HepG2 (cell line): Measurements from ENCODE around the gene CHFR.

Experiments
- CHD4 ChIP-seq: fragments of 200-600 bp; sonication (generic); IDR thresholded peaks from 2 replicates; pipeline ENCODE4 v1.7.0; 2017; ENCODE audit warnings: mild to moderate bottlenecking, low read length, borderline replicate concordance
- TF ChIP-seq, protein P1 (sequence below): fragments of 450-650 bp; IDR thresholded peaks from 2 replicates; pipeline ENCODE4 v1.6.1; 2017; ENCODE audit warnings: mild to moderate bottlenecking
- TF ChIP-seq, protein P2 (sequence below): sonication (generic); formaldehyde crosslinking; IDR thresholded peaks from 2 replicates; pipeline ENCODE4 v1.5.0; 2020; ENCODE audit warnings: mild to moderate bottlenecking, missing genetic modification reagents, moderate library complexity

DNA sequence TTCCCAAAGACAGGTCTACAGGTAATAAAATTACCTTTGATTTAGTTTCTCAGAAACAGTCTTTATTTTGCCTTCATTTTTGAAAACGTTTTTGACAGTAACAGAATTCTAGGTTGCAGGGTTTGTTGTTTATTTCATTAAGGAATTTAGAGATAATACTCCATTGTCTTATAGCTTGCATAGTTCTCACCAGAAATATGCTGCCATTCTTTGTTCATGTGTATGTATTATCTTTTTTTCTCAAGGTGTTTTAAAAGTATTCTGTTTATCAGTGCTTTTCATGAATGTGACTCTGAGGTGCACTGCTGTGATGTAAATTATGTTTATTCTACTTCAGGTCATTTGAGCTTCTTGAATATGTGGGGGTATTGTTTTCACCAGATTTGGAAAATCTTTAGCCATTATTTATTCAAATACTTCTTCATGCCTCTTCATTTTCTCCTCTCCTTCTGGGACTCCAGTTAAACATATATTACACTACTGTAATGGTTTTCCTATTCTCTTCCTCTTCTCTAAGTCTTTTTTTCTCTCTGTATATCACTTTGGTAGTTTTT lies 36.0 kb upstream of the CHFR start:
- TF ChIP-seq, protein P1, sequence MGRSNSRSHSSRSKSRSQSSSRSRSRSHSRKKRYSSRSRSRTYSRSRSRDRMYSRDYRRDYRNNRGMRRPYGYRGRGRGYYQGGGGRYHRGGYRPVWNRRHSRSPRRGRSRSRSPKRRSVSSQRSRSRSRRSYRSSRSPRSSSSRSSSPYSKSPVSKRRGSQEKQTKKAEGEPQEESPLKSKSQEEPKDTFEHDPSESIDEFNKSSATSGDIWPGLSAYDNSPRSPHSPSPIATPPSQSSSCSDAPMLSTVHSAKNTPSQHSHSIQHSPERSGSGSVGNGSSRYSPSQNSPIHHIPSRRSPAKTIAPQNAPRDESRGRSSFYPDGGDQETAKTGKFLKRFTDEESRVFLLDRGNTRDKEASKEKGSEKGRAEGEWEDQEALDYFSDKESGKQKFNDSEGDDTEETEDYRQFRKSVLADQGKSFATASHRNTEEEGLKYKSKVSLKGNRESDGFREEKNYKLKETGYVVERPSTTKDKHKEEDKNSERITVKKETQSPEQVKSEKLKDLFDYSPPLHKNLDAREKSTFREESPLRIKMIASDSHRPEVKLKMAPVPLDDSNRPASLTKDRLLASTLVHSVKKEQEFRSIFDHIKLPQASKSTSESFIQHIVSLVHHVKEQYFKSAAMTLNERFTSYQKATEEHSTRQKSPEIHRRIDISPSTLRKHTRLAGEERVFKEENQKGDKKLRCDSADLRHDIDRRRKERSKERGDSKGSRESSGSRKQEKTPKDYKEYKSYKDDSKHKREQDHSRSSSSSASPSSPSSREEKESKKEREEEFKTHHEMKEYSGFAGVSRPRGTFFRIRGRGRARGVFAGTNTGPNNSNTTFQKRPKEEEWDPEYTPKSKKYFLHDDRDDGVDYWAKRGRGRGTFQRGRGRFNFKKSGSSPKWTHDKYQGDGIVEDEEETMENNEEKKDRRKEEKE, result no peak
- TF ChIP-seq, protein P2, sequence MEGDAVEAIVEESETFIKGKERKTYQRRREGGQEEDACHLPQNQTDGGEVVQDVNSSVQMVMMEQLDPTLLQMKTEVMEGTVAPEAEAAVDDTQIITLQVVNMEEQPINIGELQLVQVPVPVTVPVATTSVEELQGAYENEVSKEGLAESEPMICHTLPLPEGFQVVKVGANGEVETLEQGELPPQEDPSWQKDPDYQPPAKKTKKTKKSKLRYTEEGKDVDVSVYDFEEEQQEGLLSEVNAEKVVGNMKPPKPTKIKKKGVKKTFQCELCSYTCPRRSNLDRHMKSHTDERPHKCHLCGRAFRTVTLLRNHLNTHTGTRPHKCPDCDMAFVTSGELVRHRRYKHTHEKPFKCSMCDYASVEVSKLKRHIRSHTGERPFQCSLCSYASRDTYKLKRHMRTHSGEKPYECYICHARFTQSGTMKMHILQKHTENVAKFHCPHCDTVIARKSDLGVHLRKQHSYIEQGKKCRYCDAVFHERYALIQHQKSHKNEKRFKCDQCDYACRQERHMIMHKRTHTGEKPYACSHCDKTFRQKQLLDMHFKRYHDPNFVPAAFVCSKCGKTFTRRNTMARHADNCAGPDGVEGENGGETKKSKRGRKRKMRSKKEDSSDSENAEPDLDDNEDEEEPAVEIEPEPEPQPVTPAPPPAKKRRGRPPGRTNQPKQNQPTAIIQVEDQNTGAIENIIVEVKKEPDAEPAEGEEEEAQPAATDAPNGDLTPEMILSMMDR, result no peak
- no peak for TF ChIP-seq CHD4
